ENCODE measurements around the gene ANKRD65.
"Not testable (repeated sequence)": the region's sequence is repeated elsewhere in the genome, so short reads cannot be mapped to it uniquely, and the experiment has no call there.

Gene ANKRD65

DNA sequence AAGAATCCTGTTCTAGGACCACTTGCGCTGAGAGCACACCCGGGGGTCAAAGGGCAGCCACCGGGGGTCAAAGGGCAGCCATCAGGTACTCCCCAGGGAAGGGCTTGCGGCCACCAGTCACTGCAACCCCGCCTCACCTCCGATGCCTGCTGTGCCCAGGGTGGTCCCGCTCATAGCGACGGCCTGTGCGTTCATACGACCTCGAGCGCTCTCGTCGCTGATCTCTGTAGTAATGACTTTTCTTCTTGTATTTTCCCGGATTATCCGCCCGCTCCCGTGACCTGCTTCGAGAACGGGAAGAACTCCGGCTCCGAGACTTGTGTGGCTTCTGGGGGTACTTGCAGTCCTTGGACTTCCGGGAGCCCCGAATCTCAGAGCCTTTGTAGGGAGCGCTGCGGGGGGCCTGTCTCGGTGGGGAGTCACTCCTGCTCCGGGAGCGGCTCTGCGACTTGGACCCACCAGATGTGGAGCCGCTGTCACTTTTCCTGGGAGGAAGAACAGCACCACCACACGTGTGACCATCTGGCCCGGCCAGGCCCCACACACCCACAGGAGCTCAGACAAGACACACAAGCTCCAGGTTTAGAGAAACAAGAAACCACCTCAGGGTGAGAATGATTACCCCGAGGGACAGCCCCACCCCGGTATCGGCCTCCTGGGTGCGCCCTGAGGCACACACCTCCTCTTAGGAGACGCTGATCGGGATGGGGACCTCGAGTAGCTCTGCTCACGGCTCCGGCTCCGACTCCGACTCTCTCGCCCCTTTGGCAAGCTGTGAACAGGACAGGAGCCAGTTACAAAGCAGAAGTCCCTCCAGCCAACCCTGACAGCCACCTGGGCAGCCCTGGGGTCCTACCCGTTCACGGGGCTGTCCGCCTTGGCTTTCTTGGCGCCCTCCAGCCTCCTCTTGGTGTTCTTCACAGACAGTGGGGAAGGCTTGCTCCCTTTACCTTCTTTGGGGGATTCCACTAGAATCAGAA, 33.7 kb downstream of the ANKRD65 start:
- TF ChIP-seq SPI1 (IDR thresholded peaks at IDR 0.05; ENCODE audit: low read depth, low read length) (no peak), PAX5 (IDR thresholded peaks at IDR 0.05; ENCODE audit: insufficient read depth, low read length, severe bottlenecking) (no peak), POLR2AphosphoS5 (IDR thresholded peaks at IDR 0.05; ENCODE audit: low read depth, low read length) (no peak), POLR2A (IDR thresholded peaks at IDR 0.05; ENCODE audit: low read depth, low read length) (peak; percentile 20; the same call in 1 of the 2 replicates), TAF1 (IDR thresholded peaks at IDR 0.05; ENCODE audit: low read depth, low read length) (no peak), POU2F2 (IDR thresholded peaks at IDR 0.05; ENCODE audit: low read depth, low read length) (no peak)
- DNase-seq (ENCODE audit: insufficient read length, low spot score): no peak
- FAIRE-seq: no peak

DNA sequence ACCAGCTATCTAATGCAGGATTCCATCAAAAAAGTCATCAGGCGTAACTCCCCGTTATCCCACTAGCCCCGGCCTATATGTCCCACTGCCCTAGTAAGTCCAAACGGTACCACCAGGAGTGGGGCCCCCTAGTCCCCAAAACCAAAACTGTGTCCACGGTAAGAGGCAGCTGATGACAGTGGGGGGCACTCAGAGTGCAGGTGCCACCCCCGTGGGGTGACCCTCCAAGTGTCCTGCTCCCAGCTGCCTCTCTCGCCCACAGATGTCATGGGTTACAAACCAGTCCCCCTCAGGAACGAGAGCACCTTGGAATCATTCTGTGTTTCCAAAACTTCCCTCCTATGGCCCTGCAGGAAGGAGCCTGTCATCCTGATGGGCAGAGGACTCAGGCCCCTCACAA, 35.1 kb downstream of the ANKRD65 start:
- TF ChIP-seq POLR2AphosphoS5 (IDR thresholded peaks at IDR 0.05; ENCODE audit: low read depth, low read length): no peak; the same call in 1 of the 2 replicates
- TF ChIP-seq TAF1 (IDR thresholded peaks at IDR 0.05; ENCODE audit: low read depth, low read length): no peak
- TF ChIP-seq POLR2A (IDR thresholded peaks at IDR 0.05; ENCODE audit: low read depth, low read length): no peak
- no peak for TF ChIP-seq POU2F2 (IDR thresholded peaks at IDR 0.05; ENCODE audit: low read depth, low read length)
- TF ChIP-seq SPI1 (IDR thresholded peaks at IDR 0.05; ENCODE audit: low read depth, low read length): no peak
- no peak for TF ChIP-seq PAX5 (IDR thresholded peaks at IDR 0.05; ENCODE audit: insufficient read depth, low read length, severe bottlenecking)
- FAIRE-seq: no peak
- DNase-seq (ENCODE audit: insufficient read length, low spot score): no peak

DNA sequence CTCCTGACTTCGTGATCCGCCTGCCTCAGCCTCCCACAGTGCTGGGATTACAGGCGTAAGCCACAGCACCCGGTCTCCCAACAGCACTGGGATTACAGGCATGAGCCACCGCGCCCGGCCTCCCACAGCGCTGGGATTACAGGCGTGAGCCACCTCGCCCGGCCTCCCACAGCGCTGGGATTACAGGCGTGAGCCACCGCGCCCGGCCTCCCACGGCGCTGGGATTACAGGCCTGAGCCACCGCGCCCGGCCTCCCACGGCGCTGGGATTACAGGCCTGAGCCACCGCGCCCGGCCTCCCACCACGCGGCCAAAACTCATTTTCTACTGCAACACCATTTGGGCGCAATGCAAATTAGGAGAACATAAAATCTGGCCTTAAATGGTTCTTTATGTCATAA, 35.7 kb downstream of the ANKRD65 start:
- not testable (repeated sequence) for FAIRE-seq; DNase-seq (ENCODE audit: insufficient read length, low spot score)

DNA sequence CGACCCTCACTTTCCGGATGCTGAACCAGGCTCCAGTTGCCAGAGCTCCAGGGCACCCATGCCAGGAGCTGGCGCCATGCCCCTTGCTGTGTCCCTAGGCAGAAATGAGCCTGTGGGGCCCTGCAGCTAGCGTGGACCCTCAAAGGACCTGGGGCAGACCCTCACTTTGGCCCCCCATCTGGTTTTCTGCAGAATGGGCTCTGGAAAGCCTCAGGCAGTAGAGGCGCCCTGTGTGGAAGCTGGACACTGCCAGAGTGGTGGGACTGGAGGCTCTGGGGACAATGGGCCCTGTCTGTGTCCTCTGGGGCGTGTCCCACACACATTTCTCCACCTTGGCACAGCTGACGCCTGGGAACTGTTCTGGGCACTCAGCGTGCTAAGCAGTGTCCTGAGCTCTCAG, 39.8 kb downstream of the ANKRD65 start:
- DNase-seq (ENCODE audit: insufficient read length, low spot score) (no peak), FAIRE-seq (no peak)
- TF ChIP-seq POLR2AphosphoS5 (IDR thresholded peaks at IDR 0.05; ENCODE audit: low read depth, low read length) (no peak), PAX5 (IDR thresholded peaks at IDR 0.05; ENCODE audit: insufficient read depth, low read length, severe bottlenecking) (no peak), POU2F2 (IDR thresholded peaks at IDR 0.05; ENCODE audit: low read depth, low read length) (no peak), POLR2A (IDR thresholded peaks at IDR 0.05; ENCODE audit: low read depth, low read length) (no peak), SPI1 (IDR thresholded peaks at IDR 0.05; ENCODE audit: low read depth, low read length) (no peak), TAF1 (IDR thresholded peaks at IDR 0.05; ENCODE audit: low read depth, low read length) (no peak)

DNA sequence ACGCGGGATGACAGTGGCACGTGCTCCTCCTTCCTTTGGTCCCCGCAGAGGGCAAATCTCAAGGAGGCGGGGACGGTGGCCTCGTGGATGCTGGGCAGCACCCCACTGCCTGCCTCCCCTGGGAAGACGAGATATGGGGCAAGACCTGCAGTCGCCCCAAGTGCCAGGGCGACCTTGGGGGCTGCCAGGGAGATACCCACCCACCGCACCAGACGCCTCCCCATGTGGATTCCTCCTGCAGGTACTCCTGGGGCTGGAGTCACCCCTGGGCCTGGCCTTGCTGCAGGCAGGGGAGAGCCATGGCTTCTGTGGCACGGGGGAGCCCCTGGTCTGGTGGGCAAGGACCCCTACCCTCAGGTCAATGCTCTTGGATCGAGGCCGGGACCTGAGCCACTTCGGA, 40.2 kb downstream of the ANKRD65 start:
- TF ChIP-seq POLR2AphosphoS5 (IDR thresholded peaks at IDR 0.05; ENCODE audit: low read depth, low read length): no peak
- no peak for TF ChIP-seq PAX5 (IDR thresholded peaks at IDR 0.05; ENCODE audit: insufficient read depth, low read length, severe bottlenecking)
- no peak for TF ChIP-seq POU2F2 (IDR thresholded peaks at IDR 0.05; ENCODE audit: low read depth, low read length)
- TF ChIP-seq POLR2A (IDR thresholded peaks at IDR 0.05; ENCODE audit: low read depth, low read length): no peak
- TF ChIP-seq SPI1 (IDR thresholded peaks at IDR 0.05; ENCODE audit: low read depth, low read length): no peak
- TF ChIP-seq TAF1 (IDR thresholded peaks at IDR 0.05; ENCODE audit: low read depth, low read length): no peak
- FAIRE-seq (no peak), DNase-seq (ENCODE audit: insufficient read length, low spot score) (no peak)

DNA sequence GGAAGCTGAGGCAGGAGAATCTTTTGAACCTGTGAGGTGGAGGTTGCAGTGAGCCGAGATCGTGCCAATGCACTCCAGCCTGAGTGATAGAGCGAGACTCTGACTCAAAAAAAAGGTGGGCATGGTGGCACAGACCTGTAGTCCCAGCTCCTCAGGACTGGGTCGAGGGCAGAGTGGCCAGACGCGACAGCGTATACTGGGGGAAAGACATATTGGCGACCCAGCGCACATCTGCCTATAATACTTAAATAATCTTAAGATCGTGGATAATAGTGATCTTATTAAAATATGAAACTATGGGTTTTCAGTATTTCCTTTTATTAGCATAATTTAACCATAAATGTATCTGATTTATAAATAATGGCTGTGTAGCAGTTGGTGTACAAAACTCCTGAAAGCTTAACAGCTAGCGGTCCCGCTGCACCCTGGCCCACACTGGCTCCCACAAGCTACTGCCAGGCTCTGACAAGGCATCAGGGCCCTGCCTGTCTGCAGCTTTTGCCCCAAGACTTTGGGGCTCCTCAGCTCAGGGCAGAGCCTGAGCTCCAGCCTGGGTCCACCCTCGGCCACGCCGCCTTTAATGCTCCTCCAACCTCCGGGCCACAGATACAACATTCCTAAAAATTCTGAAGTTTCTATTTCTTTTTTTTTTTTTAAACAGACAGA, 43.4 kb downstream of the ANKRD65 start:
- DNase-seq (ENCODE audit: insufficient read length, low spot score) (no peak), FAIRE-seq (no peak)
- TF ChIP-seq TAF1 (IDR thresholded peaks at IDR 0.05; ENCODE audit: low read depth, low read length): no peak
- no peak for TF ChIP-seq POLR2AphosphoS5 (IDR thresholded peaks at IDR 0.05; ENCODE audit: low read depth, low read length)
- TF ChIP-seq POU2F2 (IDR thresholded peaks at IDR 0.05; ENCODE audit: low read depth, low read length): no peak
- TF ChIP-seq PAX5 (IDR thresholded peaks at IDR 0.05; ENCODE audit: insufficient read depth, low read length, severe bottlenecking): no peak
- no peak for TF ChIP-seq POLR2A (IDR thresholded peaks at IDR 0.05; ENCODE audit: low read depth, low read length)
- TF ChIP-seq SPI1 (IDR thresholded peaks at IDR 0.05; ENCODE audit: low read depth, low read length): no peak

DNA sequence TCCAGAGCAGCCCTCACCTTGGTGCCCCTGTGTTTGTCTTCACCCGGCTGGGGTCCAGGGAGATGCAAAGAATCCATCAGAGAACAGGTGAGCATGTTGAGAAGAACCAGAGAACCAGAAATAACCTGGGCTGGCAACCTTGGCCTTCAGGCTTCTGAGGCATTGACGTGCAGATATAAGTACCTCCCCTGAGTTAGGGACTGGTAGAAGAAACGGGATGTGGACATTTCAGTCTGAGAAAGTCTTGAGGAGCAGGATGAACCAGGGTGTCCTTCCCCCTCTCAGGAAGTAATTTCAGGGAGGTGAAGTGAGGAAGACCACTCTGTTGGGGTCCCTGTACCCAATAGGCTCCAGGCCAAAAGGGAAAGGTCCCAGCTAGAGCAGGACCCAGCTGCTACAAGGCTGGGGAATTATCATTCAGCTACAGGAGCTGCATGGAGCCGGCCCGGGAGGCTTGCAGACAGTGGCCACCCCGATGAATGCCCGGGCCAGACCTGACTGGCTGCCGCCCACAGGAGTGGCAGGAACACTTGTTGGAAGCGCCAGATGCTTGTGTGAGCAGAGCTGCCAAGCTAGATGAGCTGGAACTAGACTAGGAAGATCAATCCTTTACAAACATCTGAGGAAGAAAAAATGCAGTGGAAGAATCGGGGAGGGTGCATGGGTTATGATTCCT, 44.4 kb downstream of the ANKRD65 start:
- TF ChIP-seq POLR2AphosphoS5 (IDR thresholded peaks at IDR 0.05; ENCODE audit: low read depth, low read length) (no peak), SPI1 (IDR thresholded peaks at IDR 0.05; ENCODE audit: low read depth, low read length) (no peak), POLR2A (IDR thresholded peaks at IDR 0.05; ENCODE audit: low read depth, low read length) (no peak), PAX5 (IDR thresholded peaks at IDR 0.05; ENCODE audit: insufficient read depth, low read length, severe bottlenecking) (no peak), POU2F2 (IDR thresholded peaks at IDR 0.05; ENCODE audit: low read depth, low read length) (no peak), TAF1 (IDR thresholded peaks at IDR 0.05; ENCODE audit: low read depth, low read length) (no peak)
- DNase-seq (ENCODE audit: insufficient read length, low spot score): no peak
- FAIRE-seq: no peak

DNA sequence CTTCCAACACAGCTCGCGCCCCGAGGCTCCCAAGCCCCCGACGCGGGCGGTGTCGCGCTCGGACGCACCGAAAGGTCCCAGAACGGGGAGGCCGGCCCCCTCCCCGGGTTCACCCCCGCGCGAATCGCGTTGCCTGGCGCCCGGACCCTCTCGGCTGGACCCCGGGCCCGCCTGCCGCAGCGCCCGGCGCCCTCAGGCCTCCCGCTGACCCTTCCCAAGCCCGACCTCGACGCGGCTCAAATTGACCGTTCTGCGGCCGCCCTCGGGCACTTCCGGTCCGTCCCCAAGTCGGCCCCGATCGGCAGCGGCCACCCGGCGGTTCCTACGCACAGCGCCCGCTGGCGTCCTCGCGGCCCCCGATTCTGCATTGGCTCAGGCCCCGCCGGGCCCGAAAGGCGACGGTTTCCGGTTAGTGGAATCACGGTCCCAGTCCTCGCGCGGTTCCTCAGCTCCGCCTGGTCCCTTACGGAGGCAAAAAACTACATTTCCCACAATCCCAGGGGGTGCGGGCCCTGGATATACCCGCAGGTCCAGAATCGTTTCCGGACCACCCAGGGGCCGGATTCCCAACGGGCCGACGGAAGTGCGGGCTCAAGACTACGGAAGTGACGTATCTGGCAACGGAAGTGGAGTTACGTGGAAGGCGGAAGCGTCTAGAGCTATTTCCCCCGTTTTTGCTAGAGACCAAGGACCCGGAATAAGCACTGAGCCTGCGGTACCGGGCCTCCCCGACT, 46.0 kb downstream of the ANKRD65 start, which contains the start of gene AURKAIP1:
AURKAIP1 (minus strand) TSS at position 279 of the 734 bp plus-strand sequence. CDS start 451 bp downstream, outside the sequence.
- TF ChIP-seq POLR2AphosphoS5 (IDR thresholded peaks at IDR 0.05; ENCODE audit: low read depth, low read length) (no peak), POU2F2 (IDR thresholded peaks at IDR 0.05; ENCODE audit: low read depth, low read length) (peak; percentile 72; the same call in 1 of the 2 replicates), POLR2A (IDR thresholded peaks at IDR 0.05; ENCODE audit: low read depth, low read length) (peak; percentile 78), SPI1 (IDR thresholded peaks at IDR 0.05; ENCODE audit: low read depth, low read length) (peak; percentile 63), PAX5 (IDR thresholded peaks at IDR 0.05; ENCODE audit: insufficient read depth, low read length, severe bottlenecking) (peak; percentile 38), TAF1 (IDR thresholded peaks at IDR 0.05; ENCODE audit: low read depth, low read length) (peak; percentile 54; the same call in 1 of the 2 replicates)
- FAIRE-seq: peak; percentile 99
- DNase-seq (ENCODE audit: insufficient read length, low spot score): peak; percentile 98

Data from GM12891 (cell line).